MCF 10A (cell line): Measurements from ENCODE around the gene CDC42SE2. TPM values are rescaled to one million over a fixed set of nuclear protein-coding genes. Genes with fewer than 3 reads are reported as not detected.

Source experiments
- BruUV-seq: library from RNA; stranded (reverse); fragments of 400-500 nt; replicated peaks from 2 replicates; lab custom pipeline; 2021; lab: Mats Ljungman, UMichigan
- CTCF ChIA-PET: fragments of 300-600 bp; sonication (Branson Sonifier 250); formaldehyde crosslinking; extraction: SDS; loops from one replicate; lab custom pipeline; 2021; ENCODE audit warnings: antibody characterized with exemption, inconsistent platforms; lab: Yijun Ruan, JAX
- POLR2A ChIA-PET: fragments of 300-600, 350-650 bp; sonication (Branson Sonifier 250); formaldehyde crosslinking; extraction: SDS; loops from one replicate; lab custom pipeline; 2020; ENCODE audit warnings: antibody characterized with exemption, inconsistent platforms; lab: Yijun Ruan, JAX
- DNase-seq: peaks from one replicate; pipeline ENCODE4 v3.0.0-alpha.2; 2018; ENCODE audit not compliant: unreplicated experiment
- H3K27ac Mint-ChIP-seq: one replicate; pipeline ENCODE4 v1.8.0; 2022; ENCODE audit warnings: mild to moderate bottlenecking, low read depth, mixed read lengths; ENCODE audit not compliant: unreplicated experiment
- H3K27me3 Mint-ChIP-seq: one replicate; pipeline ENCODE4 v1.8.0; 2022; ENCODE audit warnings: mixed read lengths; ENCODE audit not compliant: insufficient read depth, unreplicated experiment
- H3K36me3 Mint-ChIP-seq: one replicate; pipeline ENCODE4 v1.8.0; 2022; ENCODE audit warnings: mild to moderate bottlenecking, moderate library complexity, mixed read lengths; ENCODE audit not compliant: insufficient read depth, unreplicated experiment
- H3K4me1 Mint-ChIP-seq: one replicate; pipeline ENCODE4 v1.8.0; 2022; ENCODE audit warnings: mixed read lengths; ENCODE audit not compliant: insufficient read depth, unreplicated experiment
- H3K4me3 Mint-ChIP-seq: one replicate; pipeline ENCODE4 v1.8.0; 2022; ENCODE audit warnings: mild to moderate bottlenecking, moderate library complexity, mixed read lengths; ENCODE audit not compliant: unreplicated experiment
- H3K9me3 Mint-ChIP-seq: one replicate; pipeline ENCODE4 v1.8.0; 2022; ENCODE audit warnings: mixed read lengths; ENCODE audit not compliant: unreplicated experiment
- intact Hi-C: fragments of 100-400 bp; cut with micrococcal nuclease; formaldehyde crosslinking; loops from 2 replicates; pipeline ENCODE4 v1.14.1; 2022
- total RNA-seq: library from RNA; stranded (reverse); gene quantifications from 2 replicates; pipeline ENCODE4 v1.2.3, GENCODE V29; 2022
- TF ChIP-seq, protein P1 (sequence below): fragments of 200-600 bp; IDR thresholded peaks from one replicate; pipeline ENCODE4 v1.8.0; 2022; ENCODE audit warnings: antibody characterized with exemption, mild to moderate bottlenecking; ENCODE audit not compliant: unreplicated experiment

The CDC42SE2 gene
- total RNA-seq, 1 experiment from 2014 or later, result 71.0 TPM

DNA sequence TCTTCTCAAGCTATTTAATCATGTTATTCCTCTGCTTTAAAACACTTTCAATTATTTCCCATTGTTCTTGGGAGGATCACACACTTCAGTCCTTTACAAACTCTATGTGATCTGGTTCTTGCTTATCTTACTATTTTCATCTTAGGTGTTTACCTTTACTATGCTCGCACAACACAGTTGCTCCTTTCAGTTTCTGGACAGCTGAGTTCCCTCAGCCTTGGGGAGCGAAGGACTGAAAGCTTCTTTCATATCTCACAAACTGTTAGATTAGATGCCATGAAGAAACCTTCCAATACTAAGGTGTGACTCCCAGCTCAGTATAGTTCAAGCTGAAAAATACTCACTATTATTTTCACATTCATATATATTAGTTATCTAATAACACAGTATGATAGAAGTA, 117.9 kb downstream of the CDC42SE2 start:
- no peak overlapping the region for H3K27ac Mint-ChIP-seq

DNA sequence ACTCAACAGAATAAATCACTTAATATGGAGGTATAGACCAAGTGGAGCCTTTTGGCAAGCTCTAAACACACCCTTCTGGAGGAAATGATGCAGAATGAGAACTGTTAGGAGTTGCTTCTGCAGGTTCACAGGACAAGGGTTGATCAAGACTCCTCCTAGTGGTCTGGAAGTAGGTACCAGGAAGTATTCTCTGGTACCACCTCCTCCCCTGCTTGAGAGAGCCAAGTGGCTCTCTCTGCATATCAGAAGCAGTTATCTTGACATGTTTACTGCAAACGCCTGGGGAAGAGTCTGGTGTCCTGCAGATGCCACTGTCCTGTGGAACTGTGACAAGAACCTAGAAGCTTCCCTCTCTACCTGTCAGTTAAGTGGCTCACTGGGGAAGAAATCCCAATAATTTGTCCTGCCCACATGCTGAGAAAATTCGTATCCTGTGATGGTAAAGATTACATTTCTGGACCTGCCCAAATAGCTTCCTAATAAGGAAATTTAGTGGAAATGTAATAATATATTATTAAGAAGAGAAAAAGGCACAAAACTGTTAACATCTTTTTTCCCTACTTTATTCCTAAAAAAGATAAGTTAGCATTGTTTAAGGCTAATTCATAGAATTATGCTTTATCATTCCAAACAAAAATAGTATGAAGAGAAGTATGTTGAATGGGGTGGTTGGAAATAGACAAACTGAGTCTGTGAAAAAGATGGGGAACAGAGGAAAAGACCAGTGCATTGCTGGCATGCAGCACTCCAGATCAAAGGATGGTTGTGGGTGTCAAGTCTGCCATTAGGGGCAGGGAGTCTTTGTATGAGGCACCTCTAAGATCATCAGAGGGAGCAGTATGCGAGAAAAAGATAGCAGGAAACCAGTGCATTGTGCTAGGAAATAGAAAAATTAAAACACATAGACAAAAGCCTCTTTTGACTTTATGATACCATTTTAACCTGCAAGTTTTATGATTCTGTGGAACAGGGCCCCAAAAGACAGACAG, 118.8 kb downstream of the CDC42SE2 start:
- POLR2A ChIA-PET, result interaction anchor here (0.9 to 4.7 kb wide), 14 partner anchors 9 to 227 kb away, joined by 3 to 40 read pairs (median 6); partner anchors contain the start of genes CDC42SE2 and HINT1
- H3K4me1 Mint-ChIP-seq, result peaks cover 29% of the 10 kb centered on the region

More for the DNA sequence above, 117.9 kb downstream of the CDC42SE2 start:
- Mint-ChIP-seq H3K27me3 (no peaks in the 10 kb centered on the region), H3K4me3 (no peak overlapping the region), H3K36me3 (peaks cover 41% of the 10 kb centered on the region), H3K4me1 (peaks cover 29% of the 10 kb centered on the region), H3K9me3 (no peaks in the 10 kb centered on the region)
- CTCF ChIA-PET, result interaction anchor here (0.5 to 3.0 kb wide), 36 partner anchors 9 to 1225 kb away, joined by 3 to 34 read pairs (median 4); partner anchors contain the start of gene CDC42SE2
- no TSS peak for BruUV-seq
- TF ChIP-seq, protein P1, sequence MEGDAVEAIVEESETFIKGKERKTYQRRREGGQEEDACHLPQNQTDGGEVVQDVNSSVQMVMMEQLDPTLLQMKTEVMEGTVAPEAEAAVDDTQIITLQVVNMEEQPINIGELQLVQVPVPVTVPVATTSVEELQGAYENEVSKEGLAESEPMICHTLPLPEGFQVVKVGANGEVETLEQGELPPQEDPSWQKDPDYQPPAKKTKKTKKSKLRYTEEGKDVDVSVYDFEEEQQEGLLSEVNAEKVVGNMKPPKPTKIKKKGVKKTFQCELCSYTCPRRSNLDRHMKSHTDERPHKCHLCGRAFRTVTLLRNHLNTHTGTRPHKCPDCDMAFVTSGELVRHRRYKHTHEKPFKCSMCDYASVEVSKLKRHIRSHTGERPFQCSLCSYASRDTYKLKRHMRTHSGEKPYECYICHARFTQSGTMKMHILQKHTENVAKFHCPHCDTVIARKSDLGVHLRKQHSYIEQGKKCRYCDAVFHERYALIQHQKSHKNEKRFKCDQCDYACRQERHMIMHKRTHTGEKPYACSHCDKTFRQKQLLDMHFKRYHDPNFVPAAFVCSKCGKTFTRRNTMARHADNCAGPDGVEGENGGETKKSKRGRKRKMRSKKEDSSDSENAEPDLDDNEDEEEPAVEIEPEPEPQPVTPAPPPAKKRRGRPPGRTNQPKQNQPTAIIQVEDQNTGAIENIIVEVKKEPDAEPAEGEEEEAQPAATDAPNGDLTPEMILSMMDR, result no peak
- POLR2A ChIA-PET, result interaction anchor here (0.5 to 4.7 kb wide), 14 partner anchors 8 to 226 kb away, joined by 3 to 40 read pairs (median 5); partner anchors contain the start of genes CDC42SE2 and HINT1
- intact Hi-C loops, result loop anchor here (1.0 kb wide), 2 partner anchors 116 to 217 kb away; no protein-coding TSS in a partner anchor
- DNase-seq, result no peak

DNA sequence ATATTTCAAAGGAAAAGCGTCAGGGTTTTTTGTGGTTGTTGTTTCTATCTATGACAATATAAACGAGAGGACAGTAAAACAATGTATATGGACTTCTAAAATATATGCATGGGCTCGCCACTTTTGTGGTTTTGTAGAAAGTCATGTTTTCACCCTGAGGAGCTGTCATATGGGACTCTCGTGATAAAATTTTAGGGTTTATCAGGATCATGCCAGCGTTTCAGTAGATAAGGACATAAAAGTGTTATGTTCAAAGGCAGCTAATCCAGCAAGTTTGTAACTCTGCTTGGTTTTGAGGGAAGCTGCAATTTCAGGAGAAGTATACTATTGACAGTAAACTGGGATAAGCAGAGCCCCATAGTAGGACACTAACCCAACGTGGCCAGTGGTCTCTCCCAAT, 120.3 kb downstream of the CDC42SE2 start:
- no TSS peak for BruUV-seq
- peaks cover 63% of the 10 kb centered on the region for H3K36me3 Mint-ChIP-seq
- ChIA-PET POLR2A (interaction anchor here (1.0 to 4.7 kb wide), 4 partner anchors 11 to 221 kb away, joined by 3 to 40 read pairs (median 8); partner anchors contain the start of gene CDC42SE2), CTCF (interaction anchor here (1.3 to 3.0 kb wide), 3 partner anchors 10 to 120 kb away, joined by 3 to 34 read pairs (median 7); partner anchors contain the start of gene CDC42SE2)
- intact Hi-C loops, result no loop called here
- no peak overlapping the region for H3K4me3 Mint-ChIP-seq
- TF ChIP-seq, protein P1, result no peak
- H3K4me1 Mint-ChIP-seq, result peaks cover 25% of the 10 kb centered on the region
- H3K9me3 Mint-ChIP-seq, result no peaks in the 10 kb centered on the region
- H3K27me3 Mint-ChIP-seq, result no peaks in the 10 kb centered on the region
- DNase-seq, result no peak
- peak overlapping the region; percentile 32 for H3K27ac Mint-ChIP-seq

More for the DNA sequence above, 118.8 kb downstream of the CDC42SE2 start:
- peak; percentile 81 for DNase-seq
- Mint-ChIP-seq H3K4me3 (no peak overlapping the region), H3K27ac (no peak overlapping the region), H3K36me3 (peaks cover 50% of the 10 kb centered on the region), H3K27me3 (no peaks in the 10 kb centered on the region), H3K9me3 (no peaks in the 10 kb centered on the region)
- intact Hi-C loops, result loop anchor here (1.0 kb wide), 2 partner anchors 117 to 218 kb away; no protein-coding TSS in a partner anchor
- CTCF ChIA-PET, result interaction anchor here (0.5 to 3.0 kb wide), 36 partner anchors 8 to 1226 kb away, joined by 3 to 34 read pairs (median 4); partner anchors contain the start of gene CDC42SE2
- no TSS peak for BruUV-seq
- TF ChIP-seq, protein P1, result peak; percentile 50
